HCT116 (cell line): ENCODE data around the gene TMEM87A. TPM values are rescaled to one million over a fixed set of nuclear protein-coding genes. Genes with fewer than 3 reads are reported as not detected.

ENCODE experiments used
- ATAC-seq: fragments of 200-7000 bp; cut with Tn5 transposase; 2 replicates; pipeline ENCODE4 v1.9.1; 2020; ENCODE audit warnings: mild to moderate bottlenecking, moderate library complexity
- BruUV-seq: library from RNA; stranded (reverse); fragments of 400-500 nt; replicated peaks from 2 replicates; lab custom pipeline; 2021; lab: Mats Ljungman, UMichigan
- CTCF ChIA-PET: fragments of 300-600 bp; sonication (Branson Sonifier 250); formaldehyde crosslinking; loops from one replicate; lab custom pipeline; 2021; ENCODE audit warnings: antibody characterized with exemption; lab: Charles Lee
- POLR2A ChIA-PET: fragments of 300-600, 350-600 bp; sonication (Branson Sonifier 250); formaldehyde crosslinking; loops from one replicate; lab custom pipeline; 2021; ENCODE audit warnings: antibody characterized with exemption; lab: Charles Lee
- RAD21 ChIA-PET, 2 experiments: fragments of 300-600 bp; sonication (Branson Sonifier 250); formaldehyde crosslinking; loops; one replicate each; lab custom pipeline; 2023; ENCODE audit warnings: low total read pairs in 2 of 2; ENCODE audit not compliant: uncharacterized antibody in 2 of 2, unreplicated experiment in 2 of 2, low non-redundant PET in 1 of 2; lab: Charles Lee
- DNase-seq: peaks from one replicate; pipeline ENCODE4 v3.0.0-alpha.2; 2010; ENCODE audit warnings: low read depth, low spot score
- H2AFZ ChIP-seq: fragments of 200-600 bp; shearing (Covaris generic), sonication (generic); 2 replicates; pipeline ENCODE4 v1.6.1; 2017; ENCODE audit warnings: low read depth, mixed run types, mixed read lengths, antibody characterized with exemption, low read length; ENCODE audit not compliant: poor library complexity, severe bottlenecking
- H3K27ac ChIP-seq: 2 replicates; pipeline ENCODE4 v1.5.1; 2012; ENCODE audit warnings: low read depth, low read length
- H3K27me3 ChIP-seq: fragments of 200-600 bp; sonication (generic); 2 replicates; pipeline ENCODE4 v1.6.1; 2016; ENCODE audit warnings: mixed run types, low read length, mixed read lengths; ENCODE audit not compliant: insufficient read depth
- H3K36me3 ChIP-seq, 2 experiments: fragments of 200-500 bp in 1 of 2; fragments of 200-600 bp in 1 of 2; sonication (Bioruptor generic) in 1 of 2; sonication (generic) in 1 of 2; 2 replicates each; pipeline versions ENCODE4 v1.5.1 to v1.6.1; 2014 to 2016; ENCODE audit warnings: low read length in 2 of 2, inconsistent platforms in 1 of 2, mixed read lengths in 1 of 2, mixed run types in 1 of 2; ENCODE audit not compliant: insufficient read depth in 2 of 2, control insufficient read depth in 1 of 2
- H3K4me1 ChIP-seq, 2 experiments: fragments of 200-600 bp in 1 of 2; sonication (generic) in 1 of 2; 2 replicates each; pipeline versions ENCODE4 v1.5.1 to v1.6.1; 2012 to 2017; ENCODE audit warnings: low read length in 2 of 2, inconsistent platforms in 1 of 2, mild to moderate bottlenecking in 1 of 2, mixed read lengths in 1 of 2, mixed run types in 1 of 2, moderate library complexity in 1 of 2; ENCODE audit not compliant: insufficient read depth in 2 of 2, control insufficient read depth in 1 of 2
- H3K4me2 ChIP-seq: fragments of 200-600 bp; sonication (generic); 2 replicates; pipeline ENCODE4 v1.6.1; 2017; ENCODE audit warnings: mixed run types, low read length, mixed read lengths
- H3K4me3 ChIP-seq, 2 experiments: fragments of 200-600 bp in 1 of 2; sonication (generic) in 1 of 2; replicated peaks in 1 of 2; 2 replicates each; pipeline ENCODE4 v1.5.1; 2011 to 2016; ENCODE audit warnings: low read length in 2 of 2, control low read depth in 1 of 2, low read depth in 1 of 2, mild to moderate bottlenecking in 1 of 2, mixed read lengths in 1 of 2, mixed run types in 1 of 2
- H3K79me2 ChIP-seq: fragments of 200-600 bp; sonication (generic); 2 replicates; pipeline ENCODE4 v1.6.1; 2017; ENCODE audit warnings: mild to moderate bottlenecking, mixed run types, low read length, moderate library complexity, mixed read lengths; ENCODE audit not compliant: insufficient read depth
- H3K9ac ChIP-seq: fragments of 200-600 bp; sonication (generic); 2 replicates; pipeline ENCODE4 v1.6.1; 2016; ENCODE audit warnings: low read length, mixed read lengths
- H3K9me2 ChIP-seq: fragments of 200-600 bp; sonication (generic), shearing (Covaris generic); 2 replicates; pipeline ENCODE4 v1.6.1; 2017; ENCODE audit warnings: mixed run types, mild to moderate bottlenecking, moderate library complexity; ENCODE audit not compliant: insufficient read depth
- H3K9me3 ChIP-seq, 2 experiments: fragments of 200-500 bp in 1 of 2; fragments of 200-600 bp in 1 of 2; sonication (Bioruptor generic) in 1 of 2; sonication (generic) in 1 of 2; 2 replicates each; pipeline ENCODE4 v1.6.1; 2014 to 2017; ENCODE audit warnings: low read length in 2 of 2, mixed read lengths in 2 of 2, inconsistent platforms in 1 of 2, low read depth in 1 of 2, mild to moderate bottlenecking in 1 of 2, mixed run types in 1 of 2, moderate library complexity in 1 of 2; ENCODE audit not compliant: control insufficient read depth in 1 of 2, insufficient read depth in 1 of 2
- H4K20me1 ChIP-seq: fragments of 200-600 bp; sonication (generic), shearing (Covaris generic); 2 replicates; pipeline ENCODE4 v1.6.1; 2017; ENCODE audit warnings: mixed run types, mild to moderate bottlenecking, moderate library complexity; ENCODE audit not compliant: insufficient read depth
- ATF3 ChIP-seq: IDR thresholded peaks from 2 replicates; pipeline ENCODE4 v1.6.1; 2012
- CEBPB ChIP-seq: IDR thresholded peaks from 2 replicates; pipeline ENCODE4 v1.6.1; 2012; ENCODE audit warnings: low read depth
- CTCF ChIP-seq, 3 experiments: fragments of 200-600 bp in 1 of 3; sonication (generic) in 1 of 3; IDR thresholded peaks in 2 of 3; conservative IDR thresholded peaks in 1 of 3; 2 replicates each; pipeline ENCODE4 v1.5.1; 2012 to 2017; ENCODE audit warnings: low read depth in 2 of 3, low read length in 2 of 3, antibody characterized with exemption in 1 of 3, borderline replicate concordance in 1 of 3, control low read depth in 1 of 3, mild to moderate bottlenecking in 1 of 3, mixed read lengths in 1 of 3, mixed run types in 1 of 3, moderate library complexity in 1 of 3; ENCODE audit not compliant: insufficient read depth in 1 of 3
- EGR1 ChIP-seq: IDR thresholded peaks from 2 replicates; pipeline ENCODE4 v1.6.1; 2012; ENCODE audit warnings: low read depth
- EZH2phosphoT487 ChIP-seq: fragments of 200-600 bp; IDR thresholded peaks from 2 replicates; pipeline ENCODE4 v1.6.1; 2018; ENCODE audit warnings: antibody characterized with exemption, borderline replicate concordance
- FOSL1 ChIP-seq: IDR thresholded peaks from 2 replicates; pipeline ENCODE4 v1.6.1; 2012; ENCODE audit warnings: low read depth
- JUND ChIP-seq: IDR thresholded peaks from 2 replicates; pipeline ENCODE4 v1.6.1; 2012
- POLR2A ChIP-seq: IDR thresholded peaks from 2 replicates; pipeline ENCODE4 v1.7.0; 2011; ENCODE audit warnings: borderline replicate concordance; ENCODE audit not compliant: insufficient read depth, insufficient read length; ENCODE audit errors: extremely low read depth
- RAD21 ChIP-seq: IDR thresholded peaks from 2 replicates; pipeline ENCODE4 v1.6.1; 2012; ENCODE audit warnings: low read depth, mild to moderate bottlenecking
- SRF ChIP-seq: IDR thresholded peaks from 2 replicates; pipeline ENCODE4 v1.6.1; 2012; ENCODE audit warnings: low read depth
- ZFX ChIP-seq: fragments of 450-650 bp; IDR thresholded peaks from 2 replicates; pipeline ENCODE4 v1.6.1; 2017
- ZNF274 ChIP-seq: fragments of 200-500 bp; sonication (Bioruptor generic); IDR thresholded peaks from 2 replicates; pipeline ENCODE4 v1.6.1; 2014; ENCODE audit warnings: mild to moderate bottlenecking, low read depth, low read length, inconsistent platforms
- intact Hi-C: fragments of 100-400 bp; cut with micrococcal nuclease; formaldehyde crosslinking; loops from 2 replicates; pipeline ENCODE4 v1.10.0; 2022
- total RNA-seq: library from RNA; stranded (reverse); gene quantifications from one replicate; pipeline ENCODE4 v1.2.1, GENCODE V29; 2021; ENCODE audit not compliant: unreplicated experiment
- TF ChIP-seq, protein P1 (sequence below): IDR thresholded peaks from 2 replicates; pipeline ENCODE4 v1.6.1; 2012
- TF ChIP-seq, protein P2 (sequence below): IDR thresholded peaks from 2 replicates; pipeline ENCODE4 v1.6.1; 2012; ENCODE audit warnings: low read depth

Gene TMEM87A
- total RNA-seq, 1 experiment from 2014 or later, result 44.0 TPM

DNA sequence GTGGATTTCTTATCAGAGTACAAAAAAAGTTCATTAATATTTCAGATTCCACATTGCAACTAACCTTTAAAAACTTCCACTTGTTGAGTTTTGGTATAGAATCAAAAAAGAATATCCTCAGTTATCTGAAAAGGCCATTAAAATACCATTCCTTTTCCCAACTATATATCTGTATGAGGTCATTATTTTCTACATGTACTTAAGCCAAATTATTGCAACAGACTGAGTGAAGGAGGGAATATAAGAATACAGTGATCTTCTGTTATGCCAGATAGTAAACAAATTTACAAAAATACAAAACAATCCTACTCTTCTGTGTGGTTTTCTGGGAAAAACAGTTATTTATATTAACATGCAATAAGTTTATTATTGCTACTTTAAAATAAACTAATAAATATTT, 5.9 kb downstream of the TMEM87A start:
- H3K36me3 ChIP-seq, result peaks cover 31 to 39% of the 10 kb centered on the region in 2 experiments

DNA sequence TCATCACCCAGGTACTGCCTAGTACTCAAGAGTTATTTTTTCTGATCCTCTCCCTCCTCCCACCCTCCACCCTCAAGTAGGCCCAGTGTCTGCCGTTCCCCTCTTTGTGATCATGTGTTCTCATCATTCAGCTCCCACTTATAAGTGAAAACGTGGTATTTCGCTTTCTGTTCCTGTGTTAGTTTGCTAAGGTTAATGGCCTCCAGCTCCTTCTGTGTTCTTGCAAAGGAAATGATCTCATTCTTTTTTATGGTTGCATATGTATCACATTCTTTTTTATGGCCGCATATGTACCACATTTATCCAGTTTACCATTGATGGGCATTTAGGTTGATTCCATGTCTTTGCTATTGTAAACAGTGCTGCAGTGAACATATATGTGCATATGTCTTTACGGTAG, 8.4 kb downstream of the TMEM87A start:
- no TSS peak for BruUV-seq
- Histone ChIP-seq H3K9ac (no peak overlapping the region), H3K9me3 (no peaks in the 10 kb centered on the region), H3K4me2 (no peak overlapping the region), H2AFZ (no peak overlapping the region), H3K4me1 (no peaks in the 10 kb centered on the region), H3K27ac (no peak overlapping the region), H3K79me2 (peaks cover 40% of the 10 kb centered on the region), H4K20me1 (peaks cover 4% of the 10 kb centered on the region; the same call in 1 of the 2 replicates), H3K4me3 (no peak overlapping the region), H3K27me3 (no peaks in the 10 kb centered on the region), H3K9me2 (no peaks in the 10 kb centered on the region), H3K36me3 (peaks cover 48 to 54% of the 10 kb centered on the region in 2 experiments)
- intact Hi-C loops, result no loop called here
- RAD21 ChIA-PET, result no interaction called here
- CTCF ChIA-PET, result no interaction called here
- DNase-seq, result no peak
- POLR2A ChIA-PET, result no interaction called here
- no peak for ATAC-seq
- no peak for TF ChIP-seq EZH2phosphoT487
- TF ChIP-seq, protein P1, sequence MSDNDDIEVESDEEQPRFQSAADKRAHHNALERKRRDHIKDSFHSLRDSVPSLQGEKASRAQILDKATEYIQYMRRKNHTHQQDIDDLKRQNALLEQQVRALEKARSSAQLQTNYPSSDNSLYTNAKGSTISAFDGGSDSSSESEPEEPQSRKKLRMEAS, result no peak
- TF ChIP-seq RAD21, result no peak
- TF ChIP-seq ZNF274, result no peak
- no peak for TF ChIP-seq JUND
- TF ChIP-seq ZFX, result no peak
- no peak for TF ChIP-seq ATF3
- TF ChIP-seq CEBPB, result no peak
- TF ChIP-seq, protein P2, sequence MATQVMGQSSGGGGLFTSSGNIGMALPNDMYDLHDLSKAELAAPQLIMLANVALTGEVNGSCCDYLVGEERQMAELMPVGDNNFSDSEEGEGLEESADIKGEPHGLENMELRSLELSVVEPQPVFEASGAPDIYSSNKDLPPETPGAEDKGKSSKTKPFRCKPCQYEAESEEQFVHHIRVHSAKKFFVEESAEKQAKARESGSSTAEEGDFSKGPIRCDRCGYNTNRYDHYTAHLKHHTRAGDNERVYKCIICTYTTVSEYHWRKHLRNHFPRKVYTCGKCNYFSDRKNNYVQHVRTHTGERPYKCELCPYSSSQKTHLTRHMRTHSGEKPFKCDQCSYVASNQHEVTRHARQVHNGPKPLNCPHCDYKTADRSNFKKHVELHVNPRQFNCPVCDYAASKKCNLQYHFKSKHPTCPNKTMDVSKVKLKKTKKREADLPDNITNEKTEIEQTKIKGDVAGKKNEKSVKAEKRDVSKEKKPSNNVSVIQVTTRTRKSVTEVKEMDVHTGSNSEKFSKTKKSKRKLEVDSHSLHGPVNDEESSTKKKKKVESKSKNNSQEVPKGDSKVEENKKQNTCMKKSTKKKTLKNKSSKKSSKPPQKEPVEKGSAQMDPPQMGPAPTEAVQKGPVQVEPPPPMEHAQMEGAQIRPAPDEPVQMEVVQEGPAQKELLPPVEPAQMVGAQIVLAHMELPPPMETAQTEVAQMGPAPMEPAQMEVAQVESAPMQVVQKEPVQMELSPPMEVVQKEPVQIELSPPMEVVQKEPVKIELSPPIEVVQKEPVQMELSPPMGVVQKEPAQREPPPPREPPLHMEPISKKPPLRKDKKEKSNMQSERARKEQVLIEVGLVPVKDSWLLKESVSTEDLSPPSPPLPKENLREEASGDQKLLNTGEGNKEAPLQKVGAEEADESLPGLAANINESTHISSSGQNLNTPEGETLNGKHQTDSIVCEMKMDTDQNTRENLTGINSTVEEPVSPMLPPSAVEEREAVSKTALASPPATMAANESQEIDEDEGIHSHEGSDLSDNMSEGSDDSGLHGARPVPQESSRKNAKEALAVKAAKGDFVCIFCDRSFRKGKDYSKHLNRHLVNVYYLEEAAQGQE, result no peak
- no peak for TF ChIP-seq POLR2A
- TF ChIP-seq EGR1, result no peak
- TF ChIP-seq CTCF (IDR thresholded peaks at IDR 0.05 in 2 of 3, conservative IDR thresholded peaks at IDR 0.05 in 1 of 3; ENCODE audit: borderline replicate concordance in 1 of 3, insufficient read depth in 1 of 3, low read depth in 2 of 3, low read length in 2 of 3), result no peak
- TF ChIP-seq SRF, result no peak

More for the DNA sequence above, 5.9 kb downstream of the TMEM87A start:
- Histone ChIP-seq H3K27ac (no peak overlapping the region), H3K9me3 (no peaks in the 10 kb centered on the region), H3K4me3 (no peak overlapping the region), H3K9me2 (no peaks in the 10 kb centered on the region), H2AFZ (no peak overlapping the region), H3K27me3 (no peaks in the 10 kb centered on the region), H4K20me1 (peaks cover 5% of the 10 kb centered on the region; the same call in 1 of the 2 replicates), H3K9ac (no peak overlapping the region), H3K4me1 (peaks cover 4 to 5% of the 10 kb centered on the region in 2 experiments; a peak in 3 of 4 replicates), H3K4me2 (no peak overlapping the region), H3K79me2 (peaks cover 65% of the 10 kb centered on the region)
- no peak for TF ChIP-seq POLR2A
- no peak for TF ChIP-seq ZNF274
- TF ChIP-seq RAD21, result no peak
- no peak for TF ChIP-seq JUND
- TF ChIP-seq FOSL1, result no peak
- TF ChIP-seq ATF3, result no peak
- ChIA-PET POLR2A (no interaction called here), CTCF (no interaction called here), RAD21 (no interaction called here)
- DNase-seq (no peak), ATAC-seq (no peak)
- intact Hi-C loops, result no loop called here
- BruUV-seq, result no TSS peak
